Measurements from ENCODE around the gene ALPK1.
A peak's percentile ranks its signal among the peaks of the same experiment; 100 is the strongest.

GRCh38 chr4:112321776-112322684 lies 24.9 kb downstream of the ALPK1 start:
- TF ChIP-seq CTCF (IDR thresholded peaks at IDR 0.05; ENCODE audit: low read depth, low read length, missing input control): peak; percentile 80
- TF ChIP-seq MAX (IDR thresholded peaks at IDR 0.05): no peak
- TF ChIP-seq JUND (IDR thresholded peaks at IDR 0.05): no peak
- TF ChIP-seq EGR1 (IDR thresholded peaks at IDR 0.05; ENCODE audit: low read depth in 2 of 2): no peak
- TF ChIP-seq HNF4G (IDR thresholded peaks at IDR 0.05): no peak
- TF ChIP-seq SP1 (IDR thresholded peaks at IDR 0.05): no peak
- no peak for TF ChIP-seq REST (IDR thresholded peaks at IDR 0.05)
- no peak for TF ChIP-seq NR2F2 (IDR thresholded peaks at IDR 0.05)
- TF ChIP-seq HNF4A (conservative IDR thresholded peaks at IDR 0.05): no peak
- TF ChIP-seq GABPA (IDR thresholded peaks at IDR 0.05 in 1 of 2, conservative IDR thresholded peaks at IDR 0.05 in 1 of 2): no peak
- peak; percentile 71 to 84 for TF ChIP-seq RAD21 (IDR thresholded peaks at IDR 0.05)
- no peak for TF ChIP-seq TAF1 (conservative IDR thresholded peaks at IDR 0.05)
- no peak for TF ChIP-seq FOXA2 (IDR thresholded peaks at IDR 0.05)
- TF ChIP-seq YY1 (IDR thresholded peaks at IDR 0.05): no peak
